Natural killer cell (primary cell): ENCODE measurements around the gene PEX14. TPM values are rescaled to one million over a fixed set of nuclear protein-coding genes. Genes with fewer than 3 reads are reported as not detected.
A peak's percentile ranks its signal among the peaks of the same experiment; 100 is the strongest.

Experiments
- ATAC-seq, 3 donors: fragments of 150-1000 bp in 2 of 3; fragments of 200-7000 bp in 1 of 3; cut with Tn5 transposase; 1 replicate in 1 of 3; 2 replicates in 2 of 3; pipeline ENCODE4 v1.10.0; 2021; ENCODE audit warnings: mild to moderate bottlenecking in 2 of 3, moderate library complexity in 2 of 3
- DNase-seq, 2 donors: peaks; one replicate each; pipeline versions ENCODE4 v3.0.0 to v3.0.0-alpha.2; 2013 to 2021; ENCODE audit warnings: mixed read lengths in 1 of 2
- H3K27ac ChIP-seq: one replicate; pipeline ENCODE4 v1.5.1; 2013; ENCODE audit warnings: mild to moderate bottlenecking, low read length
- H3K27me3 ChIP-seq: one replicate; pipeline ENCODE4 v1.6.1; 2013; ENCODE audit warnings: low read length; ENCODE audit not compliant: control insufficient read depth, insufficient read depth
- H3K36me3 ChIP-seq: one replicate; pipeline ENCODE4 v1.6.1; 2013; ENCODE audit warnings: low read length; ENCODE audit not compliant: control insufficient read depth, insufficient read depth
- H3K4me1 ChIP-seq: one replicate; pipeline ENCODE4 v1.6.1; 2013; ENCODE audit warnings: low read length; ENCODE audit not compliant: control insufficient read depth, insufficient read depth
- H3K4me3 ChIP-seq: one replicate; pipeline ENCODE4 v1.5.1; 2013; ENCODE audit warnings: low read length
- H3K9me3 ChIP-seq: one replicate; pipeline ENCODE4 v1.6.1; 2013; ENCODE audit warnings: low read length; ENCODE audit not compliant: control insufficient read depth, insufficient read depth
- H3K27ac Mint-ChIP-seq, 2 donors: one replicate each; pipeline ENCODE4 v1.8.0; 2022; ENCODE audit warnings: mild to moderate bottlenecking in 2 of 2, mixed read lengths in 2 of 2, moderate library complexity in 1 of 2
- H3K27me3 Mint-ChIP-seq, 2 donors: one replicate each; pipeline ENCODE4 v1.8.0; 2022; ENCODE audit warnings: low read depth in 2 of 2, mixed read lengths in 2 of 2
- H3K36me3 Mint-ChIP-seq: one replicate; pipeline ENCODE4 v1.8.0; 2022; ENCODE audit warnings: mixed read lengths
- H3K4me1 Mint-ChIP-seq, 2 donors: one replicate each; pipeline ENCODE4 v1.8.0; 2022; ENCODE audit warnings: mixed read lengths in 2 of 2
- H3K4me3 Mint-ChIP-seq: one replicate; pipeline ENCODE4 v1.8.0; 2022; ENCODE audit warnings: mild to moderate bottlenecking, moderate library complexity, mixed read lengths
- H3K9me3 Mint-ChIP-seq, 2 donors: one replicate each; pipeline ENCODE4 v1.8.0; 2022; ENCODE audit warnings: mixed read lengths in 2 of 2
- CTCF ChIP-seq: fragments of 200-600 bp; IDR thresholded peaks from one replicate; pipeline ENCODE4 v1.8.0; 2022; ENCODE audit warnings: antibody characterized with exemption
- WGBS: methylation state at CpG from one replicate; pipeline ENCODE4 v1.1.7; 2013; ENCODE audit warnings: missing lambda C conversion rate; ENCODE audit not compliant: insufficient coverage; 5-methylcytosine and 5-hydroxymethylcytosine counted together
- intact Hi-C: fragments of 100-400 bp; cut with micrococcal nuclease; formaldehyde crosslinking; loops from one replicate; pipeline ENCODE4 v1.14.2; 2022
- total RNA-seq, 4 donors: library from RNA; stranded (reverse); fragments of 120-200 nt in 1 of 4; gene quantifications; one replicate each; pipeline versions ENCODE4 v1.2.3 to v1.2.4, GENCODE V29; 2013 to 2022

Gene PEX14
- total RNA-seq, 3 donors from 2014 or later (not counting 1 experiment from before 2014, with no cell fraction given) = 21.4 to 27.3 (median 24.1) TPM

- intact Hi-C loops = no loop called here
- ATAC-seq = no peak
- no peaks in the 10 kb centered on the region for H3K9me3 ChIP-seq
- no peak overlapping the region for H3K27ac ChIP-seq
- Mint-ChIP-seq H3K4me1 (peaks cover 22 to 38% of the 10 kb centered on the region in 2 donors), H3K27me3 (no peaks in the 10 kb centered on the region), H3K9me3 (no peaks in the 10 kb centered on the region), H3K4me3 (no peak overlapping the region), H3K27ac (peak overlapping the region; percentile 48 to 69), H3K36me3 (no peaks in the 10 kb centered on the region)
- DNase-seq = no peak
- no peak for TF ChIP-seq CTCF
- H3K27me3 ChIP-seq = no peaks in the 10 kb centered on the region
- H3K4me1 ChIP-seq = peaks cover 14% of the 10 kb centered on the region
- no peaks in the 10 kb centered on the region for H3K36me3 ChIP-seq
- H3K4me3 ChIP-seq = no peak overlapping the region
- WGBS = 96% methylated on average over 12 of the region's 12 CpGs
Measured at GRCh38 chr1:10529091-10529490, 54.3 kb downstream of the PEX14 start.

DNA sequence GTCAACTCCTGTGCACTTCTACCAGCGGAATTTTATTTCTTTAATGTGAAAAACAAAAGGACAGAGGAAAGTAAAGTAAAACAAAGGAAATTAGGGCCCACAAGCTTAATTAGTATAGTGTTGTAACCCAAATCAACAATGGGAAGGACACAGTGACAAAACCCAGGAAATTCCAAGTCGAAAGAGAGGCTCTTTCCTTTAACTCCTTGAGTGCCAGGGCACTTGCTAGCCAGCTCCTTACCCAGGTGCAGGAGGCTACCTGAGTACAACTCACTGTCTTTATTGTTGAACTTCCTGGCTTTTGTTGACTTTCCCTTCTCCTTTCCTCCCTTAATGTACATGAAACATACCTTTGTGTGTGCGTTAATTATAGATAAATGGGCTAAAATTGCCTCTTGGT lies 55.0 kb downstream of the PEX14 start:
- H3K9me3 ChIP-seq = no peaks in the 10 kb centered on the region

DNA sequence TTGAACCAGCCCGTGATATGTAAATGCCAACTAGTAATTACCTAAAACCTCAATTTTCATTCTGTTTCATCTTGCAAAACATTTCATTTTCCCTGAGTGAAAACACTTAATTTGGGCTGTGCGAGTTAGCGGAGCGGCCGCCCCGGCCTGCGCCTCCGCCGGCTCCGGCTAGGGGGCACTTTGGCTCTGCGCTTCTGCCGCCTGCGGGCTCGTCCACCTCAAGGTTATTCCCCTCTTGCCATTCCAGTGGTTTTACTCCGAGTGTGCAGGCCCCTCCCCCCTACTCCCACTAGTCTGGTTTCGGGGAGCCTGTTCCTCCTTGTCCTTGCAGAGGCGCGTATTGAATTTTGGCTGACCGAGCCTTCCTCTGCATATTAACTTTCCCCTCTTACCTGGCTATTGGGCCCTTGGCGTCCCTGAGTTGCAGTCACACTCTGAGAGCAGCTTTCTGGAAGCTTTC lies 55.6 kb downstream of the PEX14 start:
- intact Hi-C loops = no loop called here
- Histone ChIP-seq H3K9me3 (no peaks in the 10 kb centered on the region), H3K27me3 (no peaks in the 10 kb centered on the region), H3K36me3 (no peaks in the 10 kb centered on the region), H3K4me1 (peaks cover 6% of the 10 kb centered on the region), H3K27ac (no peak overlapping the region), H3K4me3 (no peak overlapping the region)
- peaks cover 10 to 26% of the 10 kb centered on the region in 2 donors for H3K4me1 Mint-ChIP-seq
- peak overlapping the region in 1 of 2 donors; percentile 14 for H3K27ac Mint-ChIP-seq
- no peak for TF ChIP-seq CTCF
- H3K27me3 Mint-ChIP-seq = no peaks in the 10 kb centered on the region
- H3K36me3 Mint-ChIP-seq = no peaks in the 10 kb centered on the region
- 49% methylated on average over 20 of the region's 20 CpGs for WGBS
- ATAC-seq (peak in 1 of 3 donors; percentile 36), DNase-seq (no peak)
- no peaks in the 10 kb centered on the region for H3K9me3 Mint-ChIP-seq
- no peak overlapping the region for H3K4me3 Mint-ChIP-seq

More for the DNA sequence above, 55.0 kb downstream of the PEX14 start:
- H3K36me3 Mint-ChIP-seq = no peaks in the 10 kb centered on the region
- H3K4me3 ChIP-seq = no peak overlapping the region
- no peak for ATAC-seq
- no peaks in the 10 kb centered on the region for H3K27me3 Mint-ChIP-seq
- H3K4me1 Mint-ChIP-seq = peaks cover 15 to 31% of the 10 kb centered on the region in 2 donors
- WGBS = 34% methylated on average over 2 of the region's 3 CpGs
- no peak overlapping the region for H3K27ac ChIP-seq
- peak overlapping the region; percentile 48 to 69 for H3K27ac Mint-ChIP-seq
- TF ChIP-seq CTCF = no peak
- peaks cover 9% of the 10 kb centered on the region for H3K4me1 ChIP-seq
- H3K9me3 Mint-ChIP-seq = no peaks in the 10 kb centered on the region
- no peaks in the 10 kb centered on the region for H3K36me3 ChIP-seq
- H3K4me3 Mint-ChIP-seq = no peak overlapping the region
- DNase-seq = no peak
- H3K27me3 ChIP-seq = no peaks in the 10 kb centered on the region
- intact Hi-C loops = no loop called here
